Measurements from ENCODE around the gene SCAF8.
"Not testable (repeated sequence)": the region's sequence is repeated elsewhere in the genome, so short reads cannot be mapped to it uniquely, and the experiment has no call there.

SCAF8 gene, protein sequence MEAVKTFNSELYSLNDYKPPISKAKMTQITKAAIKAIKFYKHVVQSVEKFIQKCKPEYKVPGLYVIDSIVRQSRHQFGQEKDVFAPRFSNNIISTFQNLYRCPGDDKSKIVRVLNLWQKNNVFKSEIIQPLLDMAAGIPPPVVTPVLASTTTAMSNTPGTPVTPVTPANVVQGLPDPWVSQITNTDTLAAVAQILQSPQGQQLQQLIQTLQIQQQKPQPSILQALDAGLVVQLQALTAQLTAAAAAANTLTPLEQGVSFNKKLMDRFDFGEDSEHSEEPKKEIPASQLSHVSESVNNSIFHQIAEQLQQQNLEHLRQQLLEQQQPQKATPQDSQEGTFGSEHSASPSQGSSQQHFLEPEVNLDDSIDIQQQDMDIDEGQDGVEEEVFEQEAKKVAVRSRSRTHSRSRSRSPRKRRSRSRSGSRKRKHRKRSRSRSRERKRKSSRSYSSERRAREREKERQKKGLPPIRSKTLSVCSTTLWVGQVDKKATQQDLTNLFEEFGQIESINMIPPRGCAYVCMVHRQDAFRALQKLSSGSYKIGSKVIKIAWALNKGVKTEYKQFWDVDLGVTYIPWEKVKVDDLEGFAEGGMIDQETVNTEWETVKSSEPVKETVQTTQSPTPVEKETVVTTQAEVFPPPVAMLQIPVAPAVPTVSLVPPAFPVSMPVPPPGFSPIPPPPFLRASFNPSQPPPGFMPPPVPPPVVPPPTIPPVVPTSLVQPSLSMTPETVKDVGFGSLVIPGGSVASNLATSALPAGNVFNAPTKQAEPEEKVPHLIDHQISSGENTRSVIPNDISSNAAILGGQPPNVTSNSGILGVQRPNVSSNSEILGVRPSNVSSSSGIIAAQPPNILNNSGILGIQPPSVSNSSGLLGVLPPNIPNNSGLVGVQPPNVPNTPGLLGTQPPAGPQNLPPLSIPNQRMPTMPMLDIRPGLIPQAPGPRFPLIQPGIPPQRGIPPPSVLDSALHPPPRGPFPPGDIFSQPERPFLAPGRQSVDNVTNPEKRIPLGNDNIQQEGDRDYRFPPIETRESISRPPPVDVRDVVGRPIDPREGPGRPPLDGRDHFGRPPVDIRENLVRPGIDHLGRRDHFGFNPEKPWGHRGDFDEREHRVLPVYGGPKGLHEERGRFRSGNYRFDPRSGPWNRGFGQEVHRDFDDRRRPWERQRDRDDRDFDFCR (N-terminal part only)

GRCh38 chr6:154733183-154733625, at the start of gene SCAF8:
Gene SCAF8, plus strand, starts transcription at chr6:154733416. Its CDS starts 485 bp downstream, at chr6:154733901.
- peak; percentile 81 for DNase-seq (ENCODE audit: low spot score)

DNA sequence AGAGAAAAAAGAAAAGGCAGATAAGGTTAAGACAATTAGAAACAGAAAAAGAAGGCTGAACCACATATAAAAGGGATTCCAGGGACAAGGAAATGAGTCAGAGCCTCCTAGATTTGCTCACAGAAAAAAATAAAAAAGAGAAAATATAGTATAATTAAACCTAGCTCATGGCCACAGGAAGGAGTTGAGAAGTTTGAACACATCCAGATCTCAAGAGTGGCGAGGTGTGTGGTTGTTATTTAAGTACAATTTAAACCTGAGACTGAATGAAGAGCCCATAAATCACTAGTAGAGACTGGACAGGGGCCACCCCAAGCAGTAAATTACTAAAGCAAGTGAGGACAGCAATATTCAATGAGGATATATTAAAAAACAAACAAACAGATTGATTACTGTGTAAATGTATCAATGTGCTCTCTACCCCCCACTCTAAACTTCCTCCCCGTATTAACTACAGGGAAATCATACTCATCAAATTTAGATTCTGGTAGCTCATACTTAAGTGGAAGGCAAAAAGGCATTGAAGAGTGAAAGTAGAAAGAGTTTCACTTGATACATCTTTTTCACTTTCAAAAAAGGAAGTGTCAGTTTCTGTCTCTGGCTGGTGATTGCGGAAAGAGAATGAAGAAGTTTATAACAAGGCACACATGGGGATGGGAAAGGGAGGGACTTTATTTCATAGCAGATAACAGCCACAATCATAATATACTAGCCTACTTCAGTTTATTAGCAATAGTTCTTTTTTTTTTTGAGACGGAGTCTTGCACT, 49.3 kb upstream of the SCAF8 start:
- no peak for DNase-seq (ENCODE audit: low spot score)

DNA sequence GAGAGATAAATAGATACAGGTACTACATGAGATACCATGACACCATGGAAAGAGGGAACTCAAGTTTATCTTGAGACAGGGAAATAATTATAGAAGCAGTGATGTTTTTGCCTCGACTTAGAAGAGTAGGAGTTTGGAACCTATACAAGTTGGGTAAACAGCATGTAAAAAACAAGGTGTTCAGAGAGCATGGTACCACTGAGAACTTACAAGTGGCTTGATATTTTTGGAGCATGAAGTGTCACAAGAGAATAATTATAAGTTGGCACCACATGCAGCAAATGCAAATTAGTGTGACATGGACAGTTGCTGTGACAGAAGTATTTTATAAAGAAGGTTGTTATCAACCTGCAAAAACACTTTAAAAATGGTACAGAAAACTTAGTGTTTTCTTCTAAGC, 47.1 kb upstream of the SCAF8 start:
- DNase-seq (ENCODE audit: low spot score) = no peak

DNA sequence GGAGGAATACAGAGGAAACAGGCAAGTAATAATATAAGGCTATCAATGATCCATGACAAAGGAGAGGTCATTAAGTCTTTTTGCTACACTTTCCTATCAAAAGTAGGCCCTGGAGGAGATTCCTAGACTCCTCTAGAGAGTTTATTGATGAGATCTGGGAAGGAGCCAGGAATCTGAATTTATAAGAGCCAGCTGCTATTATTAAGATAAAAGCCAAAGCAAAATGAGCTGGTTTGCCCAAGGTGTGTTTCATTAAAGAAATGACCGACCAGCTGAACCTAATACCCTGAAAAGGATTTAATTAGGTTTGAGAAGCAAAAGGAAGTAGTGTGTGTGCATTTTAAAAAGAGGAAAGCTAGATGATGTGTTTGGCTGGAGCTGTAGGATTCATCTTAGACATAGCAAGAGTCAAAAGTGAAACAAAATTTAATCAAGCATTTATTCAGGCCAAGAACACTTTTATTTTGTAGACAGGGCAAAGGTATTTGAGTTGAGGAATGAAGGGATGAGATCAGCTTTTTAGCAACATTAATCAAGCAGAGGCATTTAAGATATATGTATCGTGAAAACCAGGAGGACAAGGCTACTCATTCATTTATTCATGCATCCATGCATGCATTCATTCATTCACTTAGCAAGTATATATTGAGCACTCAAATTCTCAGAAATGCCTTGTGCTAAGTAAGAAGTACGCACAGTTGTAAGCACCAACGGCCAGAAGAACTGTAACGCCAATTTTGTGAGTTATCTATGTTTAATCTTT, 43.5 kb upstream of the SCAF8 start:
- no peak for DNase-seq (ENCODE audit: low spot score)

DNA sequence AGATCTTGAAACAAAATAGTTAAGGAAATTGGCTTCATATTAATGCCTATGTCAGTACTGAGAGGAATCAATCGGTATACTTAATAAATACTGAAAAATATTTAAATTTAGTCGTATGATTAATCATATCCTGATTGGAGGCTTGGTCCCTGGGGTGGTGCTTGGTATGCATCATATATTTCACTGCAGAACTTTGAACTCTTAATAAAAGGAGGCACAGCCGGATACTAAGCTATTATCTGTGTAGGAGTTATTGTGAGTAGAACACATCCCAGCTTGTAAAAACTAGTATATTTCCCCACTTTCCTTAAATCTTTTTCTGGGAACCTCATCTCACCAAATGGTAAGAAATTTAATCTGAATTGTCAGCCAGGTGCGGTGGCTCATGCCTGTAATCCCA, 42.4 kb upstream of the SCAF8 start:
- no peak for DNase-seq (ENCODE audit: low spot score)

DNA sequence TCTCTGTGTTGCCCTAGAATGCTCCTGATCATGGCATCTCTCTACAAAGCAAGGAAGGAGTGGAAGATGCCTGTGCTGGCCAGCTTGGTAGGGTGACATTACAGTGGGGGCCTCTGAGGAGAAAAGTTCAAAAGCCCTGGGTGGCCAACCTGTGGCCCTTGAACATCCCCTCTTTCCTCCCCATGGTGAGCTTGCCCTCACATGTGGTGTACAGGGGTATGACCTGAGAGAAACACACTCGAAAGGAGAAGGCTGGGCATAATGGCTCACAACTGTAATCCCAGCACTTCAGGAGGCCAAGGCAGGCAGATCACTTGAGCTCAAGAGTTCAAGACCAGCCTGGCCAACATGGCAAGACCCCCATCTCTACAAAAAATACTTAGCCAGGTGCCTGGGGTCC, 36.6 kb upstream of the SCAF8 start:
- no peak for DNase-seq (ENCODE audit: low spot score)

GRCh38 chr6:154703124-154703523, 30.1 kb upstream of the SCAF8 start:
- no peak for DNase-seq (ENCODE audit: low spot score)

DNA sequence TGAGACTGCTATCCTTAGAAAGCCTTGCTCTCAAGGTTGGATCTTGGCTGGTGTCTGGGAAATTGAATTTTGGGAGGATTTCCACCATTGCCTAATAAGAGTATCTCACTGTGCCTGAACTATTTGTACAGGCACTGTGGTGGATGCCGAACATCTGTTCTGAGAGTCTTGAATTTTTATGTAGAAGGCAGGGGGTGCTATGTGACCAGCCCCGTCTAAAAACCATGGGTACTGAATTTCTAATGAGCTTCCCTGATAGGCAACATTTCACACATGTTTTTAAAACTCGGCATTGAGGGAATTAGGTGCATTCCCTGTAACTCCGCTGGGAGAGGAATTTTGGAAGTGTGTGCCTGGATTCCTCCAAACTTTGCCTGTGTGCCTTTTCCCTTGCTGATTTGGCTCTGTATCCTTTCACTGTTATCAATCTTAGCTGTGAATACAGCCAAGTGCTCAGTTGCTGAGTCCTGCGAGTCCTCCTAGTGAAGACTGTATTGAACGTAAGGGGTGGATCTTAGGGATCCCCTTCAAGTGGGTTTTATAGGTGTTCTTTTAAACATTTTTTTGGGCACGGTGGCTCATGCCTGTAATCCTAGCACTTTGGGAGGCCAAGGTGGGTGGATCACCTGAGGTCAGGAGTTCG, 27.6 kb upstream of the SCAF8 start:
- no peak for DNase-seq (ENCODE audit: low spot score)

DNA sequence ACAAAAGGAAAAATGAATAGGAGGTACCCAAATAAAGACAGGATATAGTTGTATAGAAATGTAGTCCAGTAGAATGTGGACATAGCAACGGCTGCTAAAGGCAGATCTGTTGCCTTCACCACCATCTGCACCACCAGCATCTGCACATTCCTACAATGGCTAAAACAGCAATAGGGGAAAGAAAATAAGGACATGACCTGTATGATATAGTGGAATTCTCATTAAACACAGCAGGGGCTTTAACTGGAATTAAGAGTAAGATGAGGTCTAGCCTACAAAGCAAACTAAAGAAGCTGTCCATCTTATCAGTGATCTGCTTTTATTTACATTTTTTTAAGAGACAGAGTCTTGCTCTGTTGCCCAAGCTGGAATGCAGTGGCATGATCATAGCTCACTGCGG, 26.8 kb upstream of the SCAF8 start:
- DNase-seq (ENCODE audit: low spot score) = no peak

DNA sequence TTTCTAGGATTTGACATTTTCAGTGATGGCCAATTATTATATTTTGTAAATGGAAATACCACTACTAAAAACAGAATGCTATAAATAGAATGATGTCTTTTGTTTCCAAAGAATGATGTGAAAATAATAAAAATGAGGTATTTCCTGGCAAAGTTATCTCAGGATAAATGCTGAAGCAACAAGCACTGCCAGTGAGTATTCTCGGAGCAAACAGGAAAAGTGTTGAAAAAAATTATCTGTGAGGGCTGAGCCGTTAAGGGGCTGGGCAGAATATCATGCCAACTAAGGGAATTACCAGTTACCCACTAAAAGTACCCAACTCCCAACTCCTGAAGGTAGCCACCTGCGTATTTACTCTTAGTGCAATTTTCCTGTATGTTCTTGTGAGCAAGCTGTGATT, 23.6 kb upstream of the SCAF8 start:
- DNase-seq (ENCODE audit: low spot score) = no peak

DNA sequence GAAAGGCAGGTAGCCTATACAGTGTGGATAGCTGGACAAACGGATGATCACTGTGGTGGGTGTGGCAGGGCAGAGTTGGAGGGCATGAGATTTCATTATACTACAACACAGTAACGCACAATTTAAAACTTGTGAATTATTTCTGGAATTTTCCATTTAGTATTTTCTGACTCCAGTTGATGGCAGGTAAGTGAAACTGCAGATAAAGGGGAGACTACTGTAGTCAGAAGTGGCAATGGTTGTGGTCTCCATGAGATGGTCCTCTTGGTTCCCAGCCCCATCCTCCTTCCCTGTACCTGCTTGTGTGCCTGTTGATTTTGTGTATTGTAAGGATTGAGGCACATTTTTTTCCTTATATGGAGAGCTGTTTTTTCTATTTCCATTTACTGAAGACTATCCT, 22.5 kb upstream of the SCAF8 start:
- DNase-seq (ENCODE audit: low spot score) = no peak

DNA sequence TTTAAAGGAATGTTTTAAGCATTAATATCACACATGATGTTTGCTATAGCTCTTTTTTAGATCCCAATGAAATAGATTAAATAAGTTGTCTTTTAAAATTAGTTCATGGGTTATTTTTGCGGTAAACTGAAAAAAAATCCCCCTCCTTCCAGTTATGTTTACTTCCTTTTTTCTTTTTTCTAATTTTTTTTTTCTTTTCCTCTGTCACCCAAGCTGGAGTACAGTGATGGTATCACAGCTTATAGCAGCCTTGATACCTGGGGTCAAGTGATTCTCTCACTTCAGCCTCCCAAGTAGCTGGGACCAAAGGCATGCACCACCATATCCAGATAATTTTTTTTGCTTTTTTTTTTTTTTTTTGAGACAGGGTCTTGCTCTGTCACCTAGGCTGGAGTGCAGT, 17.8 kb upstream of the SCAF8 start:
- DNase-seq (ENCODE audit: low spot score) = no peak

- not testable (repeated sequence) for DNase-seq (ENCODE audit: low spot score)
These were observed 16.9 kb upstream of the SCAF8 start for GRCh38 chr6:154716350-154716749.

DNA sequence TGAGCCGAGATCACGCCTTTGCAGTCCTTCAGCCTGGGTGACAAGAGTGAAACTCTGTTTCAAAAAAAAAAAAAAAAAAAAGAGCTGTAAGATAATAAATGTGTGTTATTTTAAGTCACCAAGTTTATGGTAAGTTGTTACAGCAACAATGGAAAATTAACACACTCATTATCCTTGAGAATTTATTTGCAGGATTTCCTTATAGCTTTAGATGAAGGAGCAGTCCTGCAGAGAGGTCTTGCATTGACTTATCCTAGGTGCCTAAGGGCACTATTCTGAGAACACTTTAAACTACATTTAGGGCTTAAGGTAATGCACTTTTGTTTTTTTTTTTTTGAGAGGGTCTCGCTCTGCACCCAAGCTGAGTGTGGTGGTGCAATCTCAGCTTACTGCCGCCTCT, 13.8 kb upstream of the SCAF8 start:
- no peak for DNase-seq (ENCODE audit: low spot score)

- no peak for DNase-seq (ENCODE audit: low spot score)
These were observed 13.4 kb upstream of the SCAF8 start for GRCh38 chr6:154719854-154720253.

DNA sequence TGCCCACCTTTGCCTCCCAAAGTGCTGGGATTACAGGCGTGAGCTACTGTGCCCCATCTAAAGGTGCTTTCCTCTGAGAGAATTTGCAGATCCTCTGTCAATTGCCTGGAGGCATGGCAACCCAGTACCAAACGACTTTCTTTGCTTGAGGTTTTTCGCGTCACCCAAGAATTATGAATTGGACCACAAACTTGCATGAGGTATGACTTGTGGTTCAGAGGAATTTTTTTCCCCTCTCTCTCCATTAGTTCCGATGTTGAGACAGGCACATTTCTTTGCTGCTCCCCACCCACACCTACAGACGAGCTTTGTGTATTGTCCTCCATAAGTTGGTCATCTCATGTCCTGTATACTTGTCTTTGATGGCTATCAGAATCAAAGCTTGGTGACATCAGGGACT, 11.8 kb upstream of the SCAF8 start:
- DNase-seq (ENCODE audit: low spot score) = no peak

DNA sequence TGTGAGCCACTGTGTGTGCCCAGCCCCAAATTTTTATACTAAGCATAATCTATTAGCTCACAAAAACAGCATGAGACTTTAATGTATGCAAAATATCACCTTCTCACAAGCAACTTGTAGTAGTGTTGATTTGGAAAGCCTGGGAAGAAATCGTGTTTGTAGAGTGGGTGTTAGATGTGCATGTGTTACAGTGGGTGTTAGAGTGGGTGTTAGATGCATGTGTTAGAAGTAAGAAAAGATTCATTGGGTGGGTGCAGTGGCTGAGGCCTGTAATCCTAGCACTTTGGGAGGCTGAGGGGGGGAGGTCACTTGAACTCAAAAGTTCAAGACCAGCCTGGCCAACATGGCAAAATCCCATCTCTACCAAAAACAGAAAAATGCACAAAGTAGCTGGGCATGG, 6.3 kb upstream of the SCAF8 start:
- DNase-seq (ENCODE audit: low spot score) = no peak

- DNase-seq (ENCODE audit: low spot score) = peak; percentile 46
These were observed 1.7 kb upstream of the SCAF8 start for GRCh38 chr6:154731296-154732218.

DNA sequence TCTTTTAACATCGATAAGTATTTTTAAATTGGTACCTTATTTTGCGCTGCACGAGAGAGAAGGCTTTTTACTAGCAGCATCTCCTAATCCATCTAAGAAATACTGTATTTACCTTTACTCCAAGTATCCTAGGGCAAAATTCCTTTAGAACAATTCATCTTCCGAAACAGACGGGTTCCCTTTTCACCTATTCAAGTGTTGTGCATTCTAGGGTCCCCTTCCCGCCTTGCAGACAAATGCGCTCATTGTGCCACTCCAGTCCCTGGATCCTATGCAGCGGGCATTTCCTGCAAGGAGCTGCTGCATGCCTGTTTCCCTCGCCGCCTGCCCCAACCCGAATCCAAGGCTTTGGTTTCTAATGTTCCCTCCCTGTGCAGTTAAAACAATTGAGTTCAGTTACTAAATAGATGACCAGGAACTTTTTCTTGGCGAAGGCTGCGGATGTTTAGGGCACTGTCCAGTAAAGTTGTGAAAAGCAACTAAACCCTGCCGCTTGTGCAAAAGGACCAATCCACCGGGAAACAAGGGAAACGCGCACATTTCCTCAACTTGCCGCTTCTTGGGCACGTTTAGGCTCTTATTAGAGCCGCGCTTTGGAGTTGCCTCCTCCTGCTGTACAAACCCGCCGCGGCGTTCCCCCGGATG, 556 bp upstream of the SCAF8 start:
- DNase-seq (ENCODE audit: low spot score) = peak; percentile 68

Data from RKO (cell line).